ENCODE data around the gene RAF1.
"Not testable (repeated sequence)": the region's sequence is repeated elsewhere in the genome, so short reads cannot be mapped to it uniquely, and the experiment has no call there.

Gene RAF1

GRCh38 chr3:12663936-12664908 lies at the start of gene RAF1:
Gene RAF1 (minus strand): TSS chr3:12664117. CDS start chr3:12618721, 45,396 bp downstream.
- H3K36me3 ChIP-seq (ENCODE audit: control insufficient read depth, insufficient read depth, low read length, severe bottlenecking) = no peaks in the 10 kb centered on the region
- H3K9me3 ChIP-seq (ENCODE audit: control insufficient read depth, low read length) = no peaks in the 10 kb centered on the region
- peak within 1 kb of the TSS; percentile 100 for H3K9ac ChIP-seq (ENCODE audit: low read length)
- H3K4me1 ChIP-seq (ENCODE audit: control insufficient read depth, insufficient read depth, low read length) = peaks cover 37% of the 10 kb centered on the region
- DNase-seq (ENCODE audit: low read depth) = peak; percentile 100
- no peaks in the 10 kb centered on the region for H3K27me3 ChIP-seq (replicated peaks; ENCODE audit: control insufficient read depth, insufficient read depth, low read length)
- peak within 1 kb of the TSS; percentile 92 for H3K4me3 ChIP-seq (ENCODE audit: low read length)

GRCh38 chr3:12710062-12710461 lies 46.1 kb upstream of the RAF1 start:
- Histone ChIP-seq H3K9me3 (ENCODE audit: control insufficient read depth, low read length) (no peaks in the 10 kb centered on the region), H3K27me3 (replicated peaks; ENCODE audit: control insufficient read depth, insufficient read depth, low read length) (peaks cover 37% of the 10 kb centered on the region), H3K9ac (ENCODE audit: low read length) (no peak overlapping the region), H3K36me3 (ENCODE audit: control insufficient read depth, insufficient read depth, low read length, severe bottlenecking) (no peaks in the 10 kb centered on the region), H3K4me1 (ENCODE audit: control insufficient read depth, insufficient read depth, low read length) (peaks cover 4% of the 10 kb centered on the region), H3K4me3 (ENCODE audit: low read length) (no peak overlapping the region)
- no peak for DNase-seq (ENCODE audit: low read depth)

GRCh38 chr3:12709334-12709733 lies 45.4 kb upstream of the RAF1 start:
- no peaks in the 10 kb centered on the region for H3K36me3 ChIP-seq (ENCODE audit: control insufficient read depth, insufficient read depth, low read length, severe bottlenecking)
- H3K4me3 ChIP-seq (ENCODE audit: low read length) = no peak overlapping the region
- H3K27me3 ChIP-seq (replicated peaks; ENCODE audit: control insufficient read depth, insufficient read depth, low read length) = peaks cover 39% of the 10 kb centered on the region
- H3K9ac ChIP-seq (ENCODE audit: low read length) = no peak overlapping the region
- no peaks in the 10 kb centered on the region for H3K9me3 ChIP-seq (ENCODE audit: control insufficient read depth, low read length)
- H3K4me1 ChIP-seq (ENCODE audit: control insufficient read depth, insufficient read depth, low read length) = peaks cover 4% of the 10 kb centered on the region
- no peak for DNase-seq (ENCODE audit: low read depth)

- peak; percentile 85 for DNase-seq (ENCODE audit: low read depth)
- H3K4me1 ChIP-seq (ENCODE audit: control insufficient read depth, insufficient read depth, low read length) = peaks cover 4% of the 10 kb centered on the region
- H3K9me3 ChIP-seq (ENCODE audit: control insufficient read depth, low read length) = no peaks in the 10 kb centered on the region
- peaks cover 39% of the 10 kb centered on the region for H3K27me3 ChIP-seq (replicated peaks; ENCODE audit: control insufficient read depth, insufficient read depth, low read length)
- no peak overlapping the region for H3K4me3 ChIP-seq (ENCODE audit: low read length)
- H3K36me3 ChIP-seq (ENCODE audit: control insufficient read depth, insufficient read depth, low read length, severe bottlenecking) = no peaks in the 10 kb centered on the region
- no peak overlapping the region for H3K9ac ChIP-seq (ENCODE audit: low read length)
Observed at GRCh38 chr3:12708584-12709192, 44.8 kb upstream of the RAF1 start.

GRCh38 chr3:12707449-12707848 lies 43.5 kb upstream of the RAF1 start:
- Histone ChIP-seq H3K9ac (ENCODE audit: low read length) (no peak overlapping the region), H3K9me3 (ENCODE audit: control insufficient read depth, low read length) (no peaks in the 10 kb centered on the region), H3K27me3 (replicated peaks; ENCODE audit: control insufficient read depth, insufficient read depth, low read length) (peaks cover 31% of the 10 kb centered on the region), H3K4me3 (ENCODE audit: low read length) (no peak overlapping the region), H3K36me3 (ENCODE audit: control insufficient read depth, insufficient read depth, low read length, severe bottlenecking) (no peaks in the 10 kb centered on the region), H3K4me1 (ENCODE audit: control insufficient read depth, insufficient read depth, low read length) (peaks cover 4% of the 10 kb centered on the region)
- no peak for DNase-seq (ENCODE audit: low read depth)

- Histone ChIP-seq H3K36me3 (ENCODE audit: control insufficient read depth, insufficient read depth, low read length, severe bottlenecking) (no peaks in the 10 kb centered on the region), H3K27me3 (replicated peaks; ENCODE audit: control insufficient read depth, insufficient read depth, low read length) (peaks cover 28% of the 10 kb centered on the region)
- peak; percentile 73 for DNase-seq (ENCODE audit: low read depth)
Observed at GRCh38 chr3:12706504-12707253, 42.8 kb upstream of the RAF1 start.

GRCh38 chr3:12705981-12706380 lies 42.1 kb upstream of the RAF1 start:
- Histone ChIP-seq H3K4me1 (ENCODE audit: control insufficient read depth, insufficient read depth, low read length) (peaks cover 4% of the 10 kb centered on the region), H3K9ac (ENCODE audit: low read length) (no peak overlapping the region), H3K27me3 (replicated peaks; ENCODE audit: control insufficient read depth, insufficient read depth, low read length) (peaks cover 28% of the 10 kb centered on the region), H3K9me3 (ENCODE audit: control insufficient read depth, low read length) (no peaks in the 10 kb centered on the region), H3K36me3 (ENCODE audit: control insufficient read depth, insufficient read depth, low read length, severe bottlenecking) (no peaks in the 10 kb centered on the region), H3K4me3 (ENCODE audit: low read length) (no peak overlapping the region)
- DNase-seq (ENCODE audit: low read depth) = peak; percentile 29

More at GRCh38 chr3:12706504-12707253, 42.8 kb upstream of the RAF1 start:
- Histone ChIP-seq H3K9ac (ENCODE audit: low read length) (no peak overlapping the region), H3K4me1 (ENCODE audit: control insufficient read depth, insufficient read depth, low read length) (peaks cover 4% of the 10 kb centered on the region), H3K9me3 (ENCODE audit: control insufficient read depth, low read length) (no peaks in the 10 kb centered on the region), H3K4me3 (ENCODE audit: low read length) (no peak overlapping the region)

- Histone ChIP-seq H3K36me3 (ENCODE audit: control insufficient read depth, insufficient read depth, low read length, severe bottlenecking) (no peaks in the 10 kb centered on the region), H3K4me3 (ENCODE audit: low read length) (no peak overlapping the region)
Observed at GRCh38 chr3:12705374-12705926, 41.5 kb upstream of the RAF1 start.

GRCh38 chr3:12702501-12702900 lies 38.6 kb upstream of the RAF1 start:
- DNase-seq (ENCODE audit: low read depth) = no peak
- Histone ChIP-seq H3K4me3 (ENCODE audit: low read length) (no peak overlapping the region), H3K9ac (ENCODE audit: low read length) (no peak overlapping the region), H3K36me3 (ENCODE audit: control insufficient read depth, insufficient read depth, low read length, severe bottlenecking) (no peaks in the 10 kb centered on the region), H3K27me3 (replicated peaks; ENCODE audit: control insufficient read depth, insufficient read depth, low read length) (peaks cover 21% of the 10 kb centered on the region), H3K9me3 (ENCODE audit: control insufficient read depth, low read length) (no peaks in the 10 kb centered on the region), H3K4me1 (ENCODE audit: control insufficient read depth, insufficient read depth, low read length) (peaks cover 4% of the 10 kb centered on the region)

More at GRCh38 chr3:12705374-12705926, 41.5 kb upstream of the RAF1 start:
- no peak overlapping the region for H3K9ac ChIP-seq (ENCODE audit: low read length)
- peaks cover 30% of the 10 kb centered on the region for H3K27me3 ChIP-seq (replicated peaks; ENCODE audit: control insufficient read depth, insufficient read depth, low read length)
- H3K4me1 ChIP-seq (ENCODE audit: control insufficient read depth, insufficient read depth, low read length) = peaks cover 4% of the 10 kb centered on the region
- H3K9me3 ChIP-seq (ENCODE audit: control insufficient read depth, low read length) = no peaks in the 10 kb centered on the region
- DNase-seq (ENCODE audit: low read depth) = no peak

- not testable (repeated sequence) for H3K36me3 ChIP-seq (ENCODE audit: control insufficient read depth, insufficient read depth, low read length, severe bottlenecking); H3K9me3 ChIP-seq (ENCODE audit: control insufficient read depth, low read length); DNase-seq (ENCODE audit: low read depth); H3K4me3 ChIP-seq (ENCODE audit: low read length); H3K4me1 ChIP-seq (ENCODE audit: control insufficient read depth, insufficient read depth, low read length); H3K9ac ChIP-seq (ENCODE audit: low read length)
- H3K27me3 ChIP-seq (replicated peaks; ENCODE audit: control insufficient read depth, insufficient read depth, low read length) = peaks cover 21% of the 10 kb centered on the region
Observed at GRCh38 chr3:12701601-12702000, 37.7 kb upstream of the RAF1 start.
